NCI-H146 (cell line): ENCODE results near the gene THSD7B.

Experiments
- DNase-seq: peaks from one replicate; lab custom pipeline; 2025; lab: John Stamatoyannopoulos, UW

THSD7B gene

DNA sequence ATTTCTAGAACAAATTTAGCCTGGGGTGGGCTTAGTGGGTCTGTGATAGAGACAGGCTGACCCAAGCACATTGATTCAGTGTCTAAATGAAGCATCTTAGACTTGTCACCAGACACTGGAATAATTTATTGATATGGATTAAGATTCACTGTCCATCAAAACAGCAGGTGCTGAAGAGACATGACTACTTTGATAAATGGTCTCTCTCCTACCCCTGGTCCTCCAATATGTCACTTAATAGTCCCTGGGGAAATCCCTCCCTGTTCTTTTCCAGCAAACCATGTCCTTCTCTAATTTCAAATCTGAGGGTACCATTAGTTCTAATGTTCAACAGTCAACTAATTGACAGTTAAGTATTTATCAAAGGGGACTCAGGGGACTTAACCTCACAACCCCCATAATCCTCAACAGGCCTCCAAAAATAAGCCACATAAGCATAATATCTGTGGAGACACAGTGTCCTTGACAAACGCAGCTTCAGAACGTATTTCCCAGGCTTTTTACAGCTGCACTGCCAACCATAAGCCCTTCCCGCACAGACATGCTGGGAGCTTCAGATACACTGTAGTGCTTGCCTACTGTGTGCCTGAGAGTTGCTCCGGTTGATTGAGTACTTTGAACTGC is 391.0 kb downstream of the THSD7B start:
- no peak for DNase-seq

DNA sequence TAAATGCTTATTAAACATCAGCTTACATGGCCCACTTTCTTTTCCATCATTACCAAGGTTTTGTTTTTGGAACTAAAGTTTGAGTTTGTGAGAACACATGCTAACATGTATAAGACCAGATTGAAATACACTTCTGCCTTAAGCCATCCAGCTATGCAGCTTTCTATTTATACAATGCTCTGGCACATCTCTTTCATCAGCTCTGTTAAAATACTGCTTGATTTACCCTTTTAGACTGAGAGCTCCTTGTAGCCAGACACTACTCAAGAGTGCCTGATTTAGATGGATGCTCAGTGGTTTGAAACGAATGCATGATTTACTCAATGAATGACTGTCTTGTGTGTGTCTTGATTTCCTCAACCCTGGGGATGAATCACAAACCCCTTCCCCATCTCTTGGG is 392.5 kb downstream of the THSD7B start:
- DNase-seq = no peak

DNA sequence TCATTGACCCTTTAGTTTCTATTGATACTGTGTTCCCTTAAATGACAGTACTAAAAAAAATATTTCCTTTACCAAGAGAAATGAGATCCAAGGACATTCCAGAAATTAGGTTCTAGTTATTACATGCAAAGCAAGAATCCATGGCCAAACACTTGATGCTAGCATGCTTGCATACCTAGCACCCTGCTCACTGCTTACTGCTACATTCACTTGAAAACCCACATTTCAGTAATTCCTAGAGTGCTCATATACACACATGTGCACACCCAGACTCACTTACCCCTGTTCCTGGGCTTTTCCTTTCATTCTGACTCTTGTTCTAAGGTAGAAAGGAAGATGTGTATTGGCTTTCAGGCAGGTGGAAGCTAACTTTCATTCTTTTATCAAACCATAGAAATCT is 395.9 kb downstream of the THSD7B start:
- DNase-seq = no peak

DNA sequence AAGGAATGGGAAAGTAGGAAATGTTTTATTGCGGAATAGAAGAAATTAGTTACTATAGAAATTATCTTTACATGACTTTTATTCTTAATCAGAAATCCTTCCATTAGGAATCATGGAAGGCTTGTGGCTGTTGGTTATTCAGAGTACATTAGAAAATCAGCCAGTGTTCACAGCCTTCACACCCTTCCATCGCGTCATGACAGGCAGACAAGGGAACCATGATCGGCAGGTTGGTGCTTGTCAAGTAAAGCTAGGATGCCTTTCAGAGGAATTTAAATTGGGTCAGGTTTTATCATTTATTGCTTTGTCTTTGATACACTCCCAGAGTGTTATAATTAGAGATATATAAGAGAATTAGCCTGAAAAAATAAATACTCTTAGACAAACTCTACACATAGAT is 400.6 kb downstream of the THSD7B start:
- DNase-seq = no peak

DNA sequence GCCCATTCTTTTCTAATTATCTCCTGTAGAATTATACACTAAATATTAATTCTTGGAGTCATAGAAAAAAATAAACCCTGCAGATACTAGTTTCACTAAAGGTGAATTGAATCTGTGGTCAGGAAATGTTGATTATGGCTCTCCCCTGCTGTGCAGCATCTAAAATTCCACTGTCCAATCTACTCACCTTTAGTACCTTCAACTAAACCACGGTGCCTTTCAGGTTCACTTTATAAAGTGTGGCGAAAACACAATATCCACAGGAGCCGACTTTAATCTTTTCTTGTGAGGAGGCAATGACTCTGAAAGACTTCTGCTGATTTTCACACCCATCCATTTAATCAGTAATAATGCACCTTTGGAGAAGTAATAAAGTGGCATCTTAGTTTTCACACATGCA is 402.3 kb downstream of the THSD7B start:
- no peak for DNase-seq

DNA sequence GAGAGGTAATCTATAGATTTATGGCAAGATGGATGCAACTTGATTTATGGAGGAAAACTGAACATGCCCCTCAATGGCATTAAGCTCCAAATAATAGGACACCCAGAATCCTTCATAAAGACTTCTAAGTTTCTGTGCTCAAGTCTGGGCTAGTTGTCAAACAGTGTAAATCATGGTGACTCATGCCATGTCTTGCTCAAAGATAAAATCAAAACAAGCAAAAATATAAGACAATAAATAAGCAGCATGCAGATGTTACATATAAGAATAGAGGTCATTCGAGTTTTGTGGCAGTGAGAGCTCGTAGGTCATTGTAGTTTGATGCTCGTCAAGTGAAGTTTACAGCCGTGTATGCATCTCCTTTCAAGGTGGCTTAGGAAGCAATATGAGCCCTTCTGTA is 403.2 kb downstream of the THSD7B start:
- no peak for DNase-seq

DNA sequence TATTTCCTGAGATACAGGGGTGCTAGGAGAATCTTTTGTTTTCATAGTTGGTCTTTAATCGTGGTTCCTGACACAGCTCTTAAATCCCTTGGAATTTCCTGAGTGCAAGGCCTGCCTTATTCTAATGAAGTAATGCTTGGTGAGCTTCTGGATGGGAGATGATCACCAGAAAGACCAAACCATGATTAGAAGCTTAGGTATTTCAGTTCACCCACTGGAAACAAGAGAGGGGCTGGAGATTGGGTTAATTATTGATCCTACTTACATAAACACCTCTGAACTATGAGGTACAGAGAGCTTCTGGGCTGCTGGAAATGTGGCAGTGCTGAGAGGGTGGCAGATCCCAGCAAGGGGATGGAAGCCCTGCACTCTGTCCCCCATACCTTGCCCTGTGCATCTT is 406.8 kb downstream of the THSD7B start:
- DNase-seq = no peak

DNA sequence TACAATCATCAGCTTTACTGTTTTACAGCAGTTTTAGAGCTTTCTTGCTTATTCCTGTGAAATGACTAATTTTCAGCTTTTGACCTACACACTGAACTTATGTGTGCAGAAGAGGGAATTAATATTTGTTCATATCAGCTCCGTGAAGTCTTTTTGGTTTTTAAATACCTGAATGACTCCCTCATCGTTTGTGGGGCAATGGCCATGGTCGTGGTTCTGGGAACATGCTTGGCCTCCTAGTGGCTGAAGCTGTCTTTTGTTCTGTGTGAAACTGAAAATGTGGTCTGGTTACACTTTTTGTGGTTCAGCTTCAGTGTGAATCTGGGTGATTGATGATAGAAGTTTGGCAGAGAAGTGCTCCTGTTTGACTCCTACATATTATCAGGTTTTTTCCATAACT is 408.1 kb downstream of the THSD7B start:
- DNase-seq = no peak

DNA sequence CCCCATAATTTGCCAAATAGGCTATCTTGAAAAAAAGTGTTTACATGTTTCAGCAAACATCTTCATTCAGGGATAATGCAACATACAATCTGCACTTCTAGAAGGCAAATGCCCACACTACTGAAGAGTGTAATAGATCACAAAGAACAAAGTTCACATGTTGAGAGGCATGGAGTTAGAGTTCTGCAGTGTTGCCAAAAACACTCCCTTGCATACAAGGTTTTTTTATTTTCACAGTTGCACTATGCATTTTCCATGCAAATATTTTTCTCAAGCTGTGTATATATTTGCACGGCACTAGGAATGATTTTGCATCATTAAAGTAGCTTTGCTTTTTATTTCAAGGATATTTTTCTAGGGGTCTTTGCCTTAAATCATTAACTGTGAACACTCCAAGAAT is 409.9 kb downstream of the THSD7B start:
- DNase-seq = no peak

DNA sequence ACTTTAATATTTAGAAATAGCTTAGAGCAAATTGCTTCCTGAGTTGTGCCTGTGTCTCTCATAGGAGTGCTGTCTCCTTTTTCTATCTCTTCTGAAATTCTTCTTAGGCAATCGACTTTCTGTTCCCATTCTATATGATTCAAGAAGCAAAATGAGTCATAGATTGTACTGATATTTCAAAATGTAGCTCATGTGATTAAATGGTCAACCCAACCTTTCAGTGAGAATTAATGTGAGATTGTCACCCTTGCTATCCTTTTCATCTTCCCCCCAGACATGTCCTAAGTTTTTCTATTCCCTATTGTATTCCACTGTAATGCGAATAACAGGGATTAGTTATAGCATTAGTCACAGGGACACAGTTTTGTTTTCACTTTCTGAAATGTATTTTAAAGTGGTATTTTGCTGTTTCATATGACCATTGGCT is 413.6 kb downstream of the THSD7B start:
- DNase-seq = no peak

DNA sequence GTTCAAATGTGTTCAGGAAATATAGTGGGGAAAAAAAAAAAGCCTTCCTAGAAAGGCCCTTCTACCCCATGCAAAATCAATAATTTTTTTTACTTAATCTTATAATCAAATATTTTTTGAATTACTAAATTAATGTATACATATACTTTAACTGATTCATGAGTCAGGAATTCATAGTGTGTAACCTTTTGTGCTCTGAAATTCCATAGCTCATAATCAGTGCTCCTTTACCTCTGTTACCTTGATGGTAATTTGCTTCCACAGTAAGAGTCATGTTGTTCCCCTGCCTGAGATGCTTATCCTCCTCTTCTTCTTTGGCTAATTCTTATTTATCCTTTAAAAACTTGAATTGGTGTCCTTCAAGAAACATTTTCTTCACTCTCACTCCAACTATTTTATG is 414.2 kb downstream of the THSD7B start:
- no peak for DNase-seq

DNA sequence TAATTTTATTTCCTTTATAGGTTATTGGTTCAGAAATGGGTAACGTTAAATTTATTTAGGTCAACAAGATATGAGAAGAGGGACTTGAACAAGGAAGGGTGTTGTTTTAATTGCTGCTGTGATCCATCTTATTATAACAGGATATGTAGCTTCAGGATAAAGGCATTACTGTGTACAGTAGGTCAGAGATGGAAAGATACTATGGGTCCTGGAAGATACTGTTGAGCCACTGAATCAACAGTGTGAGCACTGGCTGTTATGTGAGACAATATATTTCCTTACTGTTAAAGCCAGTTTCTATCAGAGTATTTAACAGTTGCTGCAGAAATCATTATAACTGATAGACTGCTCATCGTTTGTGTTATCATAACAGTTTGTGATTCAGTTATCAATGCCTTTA is 414.7 kb downstream of the THSD7B start:
- no peak for DNase-seq

DNA sequence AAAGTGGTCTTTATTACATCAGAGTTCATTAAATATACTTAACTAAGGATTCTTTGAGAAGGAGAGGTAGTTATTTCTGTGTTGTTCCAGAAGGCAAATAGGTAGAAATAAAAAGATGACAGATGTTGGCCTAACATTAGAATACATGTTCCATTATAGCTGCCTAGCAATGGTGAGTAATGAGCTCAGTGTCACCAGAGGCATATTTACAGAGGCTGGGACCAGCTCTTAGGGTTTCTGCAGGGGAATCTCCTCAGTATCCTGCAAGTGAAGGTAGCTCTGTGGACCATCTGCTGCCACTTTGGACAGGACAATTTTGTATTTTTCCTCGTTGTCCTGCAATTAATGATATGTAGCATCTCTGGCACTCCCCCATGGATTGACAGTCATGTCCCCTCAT is 416.0 kb downstream of the THSD7B start:
- DNase-seq = no peak

DNA sequence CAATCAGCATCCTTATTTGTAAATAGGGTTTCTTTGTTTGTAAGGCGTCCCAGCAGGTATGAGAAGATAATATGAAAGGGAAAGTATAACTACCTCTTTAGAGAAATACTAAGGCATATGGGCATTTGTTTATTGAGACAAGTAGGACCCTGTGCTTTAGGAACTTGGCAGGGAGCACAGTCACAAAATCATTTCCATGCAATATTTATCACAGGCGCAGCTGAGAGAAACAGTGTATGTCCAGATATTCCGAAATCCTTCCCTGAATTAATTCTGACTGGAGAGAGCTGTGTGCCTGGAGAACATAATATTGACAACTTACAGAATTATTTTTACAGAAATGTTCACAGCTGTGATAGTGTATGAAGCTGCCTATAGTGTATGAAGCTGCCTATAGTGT is 416.7 kb downstream of the THSD7B start:
- DNase-seq = no peak

DNA sequence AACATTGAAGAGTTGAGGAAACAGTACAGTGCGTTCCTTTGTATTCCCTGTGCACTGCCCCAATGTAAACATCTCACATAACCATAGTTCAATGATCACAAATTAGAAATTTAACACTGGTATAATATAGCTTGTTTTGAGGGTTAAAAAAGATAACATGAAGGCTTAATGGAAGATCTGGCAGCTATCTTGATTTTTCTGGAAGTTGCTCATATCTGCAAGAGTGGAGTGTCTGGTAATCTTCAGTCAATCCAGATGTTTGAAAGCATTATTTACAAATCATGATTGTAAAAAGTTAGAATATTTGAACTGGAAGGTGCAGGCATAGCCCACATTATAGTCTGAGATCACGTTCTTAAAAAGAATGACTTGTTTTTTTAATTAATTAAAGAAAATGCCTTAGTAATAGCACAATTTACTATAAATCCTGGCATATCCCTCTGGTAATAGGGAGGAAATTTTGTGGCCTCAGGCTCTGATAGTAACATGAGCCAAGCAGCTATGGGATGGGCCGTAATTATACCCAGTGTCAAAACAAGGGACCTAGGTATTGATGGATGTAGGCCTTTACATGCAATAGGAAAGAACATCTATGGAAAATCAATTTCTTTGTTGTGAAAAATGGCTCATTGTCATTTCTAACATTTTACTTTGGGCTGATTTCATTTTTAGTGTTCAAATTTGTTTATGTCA is 418.0 kb downstream of the THSD7B start:
- no peak for DNase-seq

DNA sequence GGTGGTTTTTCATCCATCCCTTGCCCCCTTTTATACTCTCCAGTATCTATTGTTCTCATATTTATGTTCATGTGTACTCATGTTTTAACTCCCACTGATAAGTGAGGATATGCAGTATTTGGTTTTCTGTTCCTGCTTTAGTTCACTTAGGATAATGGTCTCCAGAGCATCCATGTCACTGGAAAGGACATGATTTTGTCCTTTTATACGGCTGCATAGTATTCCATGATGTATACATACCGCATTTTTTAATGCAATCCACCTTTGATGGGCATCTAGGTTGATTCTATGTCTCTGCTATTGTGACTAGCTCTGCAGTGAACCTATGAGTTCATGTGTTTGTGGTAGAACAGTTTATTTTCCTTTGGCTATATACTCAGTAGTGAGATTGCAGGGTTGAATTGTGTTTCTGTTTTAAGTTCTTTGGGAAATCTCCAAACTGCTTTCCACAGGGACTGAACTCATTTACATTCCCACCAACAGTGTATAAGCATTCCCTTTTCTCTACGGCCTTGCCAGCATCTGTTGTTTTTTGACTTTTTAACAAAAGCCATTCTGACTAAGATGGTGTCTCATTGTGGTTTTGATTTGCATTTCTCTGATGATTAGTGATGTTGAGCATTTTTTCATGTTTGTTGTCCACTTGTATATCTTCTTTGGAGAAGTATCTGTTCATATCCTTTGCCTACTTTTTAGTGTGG is 420.2 kb downstream of the THSD7B start:
- no peak for DNase-seq

DNA sequence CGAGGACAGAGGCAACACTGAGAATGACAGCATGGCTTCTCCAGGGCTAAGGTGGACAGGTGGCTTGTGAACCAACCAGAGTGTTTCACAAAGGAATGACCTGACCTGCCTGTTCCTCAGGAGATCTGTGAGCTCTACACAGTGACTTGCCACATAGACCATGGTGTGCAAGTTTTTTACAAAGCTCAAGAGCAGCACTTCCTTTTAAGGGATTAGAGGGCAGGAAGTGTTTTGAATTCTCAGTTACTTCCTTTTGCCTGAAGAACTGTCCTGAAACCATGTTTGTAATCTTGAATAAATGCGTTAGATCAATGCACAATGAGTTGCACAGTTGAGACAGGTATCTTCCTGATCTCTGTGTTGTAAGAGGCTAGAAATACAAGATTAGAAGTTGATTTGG is 421.9 kb downstream of the THSD7B start:
- no peak for DNase-seq

DNA sequence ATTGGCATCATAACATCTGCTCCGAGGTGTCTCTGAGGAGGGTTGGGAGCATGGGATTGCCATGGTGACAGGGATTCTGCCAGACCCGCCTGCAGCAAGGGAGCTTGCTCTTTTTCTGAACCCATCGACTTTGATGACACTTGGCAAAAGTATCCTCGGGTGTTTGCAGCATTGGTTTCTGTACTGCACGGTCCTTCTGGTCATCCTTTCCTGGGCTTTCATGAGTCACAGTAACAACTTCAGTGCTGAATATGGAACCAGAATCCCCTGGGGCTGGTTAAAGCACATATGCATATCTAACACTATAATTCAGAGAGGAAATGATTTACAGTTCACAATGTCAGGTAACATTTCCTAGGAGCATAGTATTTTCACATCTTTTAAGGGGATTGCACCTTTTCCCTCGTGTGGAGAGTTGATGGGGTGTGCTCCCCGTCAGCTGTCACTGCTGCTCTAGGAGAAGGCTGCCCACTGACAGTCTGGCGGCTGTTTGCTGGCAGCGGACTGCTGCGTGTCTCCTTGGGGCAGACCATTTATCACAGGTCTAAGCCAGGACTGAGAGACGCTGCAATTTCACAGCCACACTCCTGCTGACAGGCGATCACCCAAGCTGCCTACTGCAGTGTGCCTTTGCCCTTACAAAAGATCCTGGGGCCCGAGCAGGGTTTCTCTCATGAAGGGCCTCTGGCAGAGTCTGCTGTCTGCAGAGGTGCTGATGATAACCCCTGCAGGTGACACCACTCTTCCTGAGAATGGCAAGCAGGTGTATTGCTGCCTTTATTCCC is 425.3 kb downstream of the THSD7B start:
- no peak for DNase-seq

DNA sequence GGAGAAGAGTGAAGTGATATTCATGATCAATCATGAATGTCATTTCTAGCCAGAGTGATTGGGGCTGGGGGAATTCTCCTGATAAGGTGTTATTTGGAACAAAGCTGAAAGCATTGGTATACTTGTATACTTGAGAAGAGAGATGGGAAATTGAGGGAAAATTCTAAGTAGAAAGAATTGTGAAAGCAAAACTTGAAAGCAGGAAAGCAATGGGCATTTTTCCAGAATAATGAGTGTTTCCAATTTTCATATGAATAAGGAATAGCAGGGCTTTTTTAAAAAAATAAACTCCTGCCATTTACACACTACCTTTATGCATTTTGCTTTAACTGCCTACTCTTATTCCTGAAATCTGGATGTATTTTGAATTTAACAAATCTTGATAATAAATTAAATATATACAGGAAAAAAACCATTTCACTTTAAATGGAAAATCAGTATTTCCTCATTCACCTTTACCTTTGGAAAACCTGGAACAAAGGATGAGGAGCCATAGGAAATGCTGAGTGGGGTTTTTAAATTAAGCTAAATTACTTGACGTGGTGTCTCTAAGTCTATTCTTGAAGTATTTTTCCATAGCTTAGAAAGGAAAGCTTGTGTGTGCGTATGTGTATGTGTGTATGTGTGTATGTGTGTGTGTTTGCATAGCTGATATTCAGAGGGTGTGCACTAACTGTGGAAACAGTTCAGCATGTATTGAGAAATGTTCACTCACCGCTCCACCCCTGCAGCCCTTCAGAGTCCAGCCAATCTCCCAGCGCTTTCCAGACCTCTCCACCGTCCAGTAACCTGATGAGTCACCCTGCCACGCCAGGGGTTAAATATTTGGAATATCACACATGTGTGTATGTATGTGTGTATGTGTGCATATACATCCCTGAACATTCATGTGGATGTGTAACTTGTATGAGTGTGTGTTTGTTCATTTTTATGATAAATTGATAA is 427.3 kb downstream of the THSD7B start:
- DNase-seq = no peak

DNA sequence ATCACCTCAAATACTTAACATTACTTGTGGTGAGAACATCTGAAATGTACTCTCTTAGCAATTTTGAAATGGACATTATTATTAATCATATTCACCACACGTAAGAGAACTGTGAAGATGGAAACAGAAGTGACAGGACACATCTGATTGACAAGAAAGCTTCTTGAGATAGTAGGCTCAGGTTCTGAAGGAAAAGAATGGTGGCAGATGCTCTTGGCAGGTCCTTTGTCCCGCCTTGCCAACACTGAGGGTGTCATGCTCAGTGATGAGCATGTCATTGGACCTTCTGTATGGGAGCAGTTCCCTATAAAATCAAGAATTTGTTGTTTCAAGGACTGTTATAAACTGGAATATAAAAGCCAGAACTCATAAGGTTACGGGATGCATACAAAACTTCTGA is 428.1 kb downstream of the THSD7B start:
- DNase-seq = no peak

DNA sequence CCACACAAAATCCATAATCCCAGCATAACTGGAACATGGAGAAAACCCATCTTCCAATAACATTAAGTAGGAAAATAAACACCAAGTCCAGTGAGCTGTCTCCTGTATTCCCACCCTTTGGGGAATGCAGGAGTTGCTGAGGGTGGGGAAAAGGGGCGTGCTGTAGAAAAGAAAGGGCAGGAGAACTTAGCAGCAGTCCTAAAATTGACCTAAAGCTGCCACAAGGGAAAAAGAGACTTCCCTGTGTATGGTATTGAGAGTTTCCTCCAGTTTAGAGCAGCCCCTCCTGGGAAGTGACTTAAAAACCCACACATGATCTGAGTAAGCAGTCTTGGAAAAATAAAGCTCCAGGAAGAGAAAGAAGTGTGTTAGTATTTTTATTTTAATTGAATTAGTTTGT is 428.8 kb downstream of the THSD7B start:
- no peak for DNase-seq

DNA sequence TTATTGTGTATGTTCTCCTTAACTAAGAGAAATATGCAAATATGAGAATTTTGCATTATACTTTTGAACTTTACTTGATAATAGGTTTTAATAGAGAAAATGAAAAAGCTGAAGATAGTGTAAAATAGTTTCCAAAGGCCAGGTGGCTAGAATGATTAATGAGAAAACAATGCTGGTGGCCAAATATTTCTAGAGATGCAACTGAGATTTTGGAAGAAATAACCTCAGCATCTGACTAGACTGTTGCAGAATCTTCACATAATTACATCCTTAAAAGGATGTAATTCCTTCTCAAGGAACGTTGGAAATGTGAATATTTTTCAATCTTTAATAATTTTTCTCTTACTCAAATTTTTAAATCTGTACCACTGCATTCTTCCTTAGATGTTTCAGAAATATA is 434.4 kb downstream of the THSD7B start:
- no peak for DNase-seq
